Activated T-cell treated with anti-CD3 and anti-CD28 coated beads for 1 hour (primary cell): ENCODE data around the gene TMEM89.
A peak's percentile ranks its signal among the peaks of the same experiment; 100 is the strongest.

Source experiments
- DNase-seq: peaks from one replicate; pipeline ENCODE4 v3.0.0-alpha.2; 2020; ENCODE audit warnings: low read depth

Gene TMEM89, protein sequence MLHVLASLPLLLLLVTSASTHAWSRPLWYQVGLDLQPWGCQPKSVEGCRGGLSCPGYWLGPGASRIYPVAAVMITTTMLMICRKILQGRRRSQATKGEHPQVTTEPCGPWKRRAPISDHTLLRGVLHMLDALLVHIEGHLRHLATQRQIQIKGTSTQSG

DNA sequence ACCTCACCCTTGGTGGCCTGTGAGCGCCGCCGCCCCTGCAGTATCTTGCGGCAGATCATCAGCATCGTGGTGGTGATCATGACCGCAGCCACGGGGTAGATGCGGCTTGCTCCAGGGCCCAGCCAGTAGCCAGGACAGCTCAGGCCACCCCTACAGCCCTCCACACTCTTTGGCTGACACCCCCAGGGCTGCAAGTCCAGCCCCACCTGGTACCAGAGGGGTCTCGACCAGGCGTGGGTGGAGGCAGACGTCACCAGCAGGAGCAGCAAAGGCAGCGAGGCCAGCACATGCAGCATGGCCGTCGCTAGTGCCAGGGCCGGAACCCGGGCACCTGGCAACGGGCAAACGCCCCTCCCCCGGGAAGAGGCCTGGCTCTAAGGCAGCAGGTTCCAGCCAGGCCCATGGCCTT lies at the start of gene TMEM89:
Gene TMEM89, minus strand, starts transcription at position 309 of the 409 bp plus-strand sequence. Its CDS starts 13 bp downstream, at position 296.
- DNase-seq = no peak

GRCh38 chr3:48664929-48665328 lies 43.4 kb upstream of the TMEM89 start:
- DNase-seq = no peak

- DNase-seq = no peak
These were observed 42.7 kb upstream of the TMEM89 start for GRCh38 chr3:48664313-48664644.

- DNase-seq = peak; percentile 71
These were observed 42.1 kb upstream of the TMEM89 start for GRCh38 chr3:48663489-48664312.

DNA sequence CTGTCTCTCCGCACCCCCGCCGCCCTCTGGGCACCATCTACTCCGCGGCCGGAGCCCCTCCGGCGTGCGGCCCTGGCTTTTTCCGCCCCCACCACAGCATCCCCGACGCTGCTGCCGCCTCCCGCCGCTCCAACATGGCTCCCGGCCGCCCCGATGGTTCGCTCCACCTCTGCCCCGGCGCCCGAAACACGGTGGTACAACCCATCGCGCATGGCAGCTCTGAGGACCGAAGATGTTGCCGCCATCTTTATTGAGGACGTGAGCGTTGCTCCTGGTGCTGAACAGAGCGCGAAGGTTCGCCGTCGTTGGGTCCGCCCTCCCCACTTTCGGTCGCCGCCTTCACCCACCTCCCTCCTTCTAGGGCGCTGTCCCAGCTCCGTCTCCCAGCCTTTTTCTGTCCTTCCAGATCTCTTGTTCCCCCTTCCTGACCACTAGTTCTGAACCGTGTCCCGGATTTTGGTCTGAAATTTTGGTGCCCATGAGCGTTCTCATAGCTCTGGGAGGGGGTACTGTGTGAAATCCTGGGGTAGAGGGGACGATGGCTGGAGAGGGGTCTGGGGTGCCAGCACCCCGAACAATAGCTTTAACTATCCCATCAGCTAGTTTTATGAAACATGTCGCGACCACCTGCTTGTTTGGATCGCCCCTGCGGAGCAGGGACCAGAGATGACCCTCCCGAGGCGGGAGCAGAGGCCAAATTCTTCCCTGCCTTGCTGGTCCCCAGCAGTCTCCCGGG lies 41.4 kb upstream of the TMEM89 start, which contains the start of gene CELSR3:
Gene CELSR3, minus strand, starts transcription at position 134 of the 736 bp plus-strand sequence. CDS start 252 bp downstream, outside the sequence.
- peak; percentile 27 for DNase-seq

DNA sequence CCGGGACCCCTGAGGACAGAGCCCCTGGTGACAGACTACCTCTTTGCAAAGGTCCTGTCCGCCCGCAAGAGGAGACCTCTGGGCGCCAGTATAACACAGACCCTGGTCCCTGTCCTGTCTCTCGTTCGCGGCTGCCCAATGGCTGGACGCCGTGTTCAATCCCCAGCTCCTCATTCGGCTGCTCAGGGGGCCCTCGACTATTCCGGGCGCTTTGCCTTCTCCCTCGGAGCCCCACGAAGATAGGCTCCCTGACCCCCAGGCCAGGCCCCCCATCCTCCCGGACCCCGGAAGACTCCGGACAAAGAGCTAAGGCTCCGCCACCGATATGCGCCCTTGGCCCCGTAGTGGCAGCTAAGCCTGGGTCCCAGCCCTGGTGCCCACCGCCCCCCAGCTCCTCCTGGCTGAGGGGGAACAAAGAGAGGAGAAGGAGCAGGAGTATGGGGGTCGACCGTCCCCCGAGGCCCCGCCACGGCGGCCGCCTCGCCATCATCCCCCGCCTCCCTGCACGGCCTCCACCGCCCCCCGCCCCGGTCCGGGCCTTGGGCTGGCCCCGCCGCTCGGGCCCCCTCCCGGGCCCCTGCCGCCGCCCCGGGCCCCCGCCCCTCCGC lies 40.7 kb upstream of the TMEM89 start:
- DNase-seq = no peak

- DNase-seq = peak; percentile 65
These were observed 40.1 kb upstream of the TMEM89 start for GRCh38 chr3:48661501-48662144.

GRCh38 chr3:48660800-48661400 lies 39.3 kb upstream of the TMEM89 start:
- DNase-seq = no peak

DNA sequence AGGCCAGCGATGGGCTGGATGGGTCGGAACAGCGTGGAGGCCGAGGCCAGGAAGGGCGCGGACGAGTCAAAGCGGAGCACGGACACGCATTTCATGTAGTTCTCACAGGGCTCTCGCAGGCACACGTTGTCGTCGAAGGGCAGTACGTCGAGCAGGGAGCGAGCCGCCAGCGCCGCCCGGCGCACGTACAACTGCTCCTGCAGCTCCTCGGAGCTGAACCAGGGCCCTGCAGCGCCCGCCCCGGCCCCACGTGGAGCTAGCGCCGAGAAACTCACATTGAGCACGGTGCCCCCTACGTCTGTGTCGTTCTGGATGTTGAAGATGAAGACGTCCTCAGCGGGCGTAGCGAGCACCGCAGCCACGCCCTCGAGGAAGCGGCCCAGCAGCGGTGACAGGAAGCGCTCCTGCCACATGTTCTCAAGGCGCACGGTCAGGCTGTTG lies 35.3 kb upstream of the TMEM89 start:
- DNase-seq = no peak

DNA sequence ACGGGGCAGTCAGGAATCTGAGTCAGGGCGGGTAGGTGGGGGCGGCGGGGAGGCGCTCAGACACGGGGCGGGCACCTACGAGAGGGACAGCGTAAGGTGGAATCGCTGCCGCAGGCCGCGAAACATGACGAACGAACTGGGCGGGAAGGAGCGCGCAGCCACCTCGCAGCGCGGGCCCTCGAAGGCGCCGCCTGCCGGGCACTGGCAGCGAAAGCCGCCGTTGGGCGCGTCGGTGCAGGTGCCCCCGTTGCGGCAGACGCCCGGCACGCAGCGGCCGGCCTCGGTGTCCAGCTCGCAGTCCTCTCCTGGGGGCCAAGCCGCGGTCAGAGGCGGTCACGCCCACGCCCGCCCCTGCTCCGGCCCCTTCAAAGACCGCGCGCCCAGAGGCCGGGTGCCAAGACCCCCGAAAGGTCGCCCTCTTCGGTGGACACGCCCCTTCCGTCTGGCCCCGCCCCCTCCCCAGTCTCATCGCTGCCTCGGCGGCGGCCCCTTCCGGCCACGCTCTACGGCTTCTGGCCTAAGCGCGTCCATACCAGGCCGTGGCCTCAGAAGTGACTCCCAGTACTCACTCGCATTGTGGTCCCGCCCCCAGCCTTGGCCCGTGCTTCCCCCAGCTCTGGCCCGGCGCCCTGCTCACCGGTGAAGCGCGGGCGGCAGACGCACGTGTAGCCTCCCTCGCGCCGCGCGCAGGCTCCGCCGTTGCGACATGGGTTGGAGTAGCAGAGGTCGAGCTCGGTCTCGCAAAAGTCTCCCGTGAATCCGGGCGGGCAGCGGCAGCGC lies 34.7 kb upstream of the TMEM89 start:
- peak; percentile 77 for DNase-seq

DNA sequence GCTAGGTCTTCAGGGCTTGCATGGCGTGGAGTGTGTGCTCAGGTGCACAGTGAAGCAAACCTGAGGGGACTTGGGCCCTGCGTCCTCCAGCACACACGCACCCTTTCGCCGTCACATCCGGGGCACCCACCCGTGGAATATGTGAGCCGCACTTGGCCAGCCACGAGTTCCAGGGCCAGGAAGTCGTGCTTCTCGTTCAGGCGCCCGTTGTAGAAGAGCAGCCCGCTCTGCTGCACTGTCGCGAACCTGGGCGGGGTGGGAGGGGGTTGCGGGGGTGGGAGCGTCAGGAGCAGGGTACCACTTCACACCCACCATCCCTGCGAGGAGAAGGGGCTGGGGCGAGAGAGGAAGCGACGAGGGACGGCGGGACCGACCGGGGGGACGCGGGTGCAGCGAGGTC lies 34.0 kb upstream of the TMEM89 start:
- DNase-seq = peak; percentile 48

GRCh38 chr3:48655063-48655462 lies 33.5 kb upstream of the TMEM89 start:
- no peak for DNase-seq

DNA sequence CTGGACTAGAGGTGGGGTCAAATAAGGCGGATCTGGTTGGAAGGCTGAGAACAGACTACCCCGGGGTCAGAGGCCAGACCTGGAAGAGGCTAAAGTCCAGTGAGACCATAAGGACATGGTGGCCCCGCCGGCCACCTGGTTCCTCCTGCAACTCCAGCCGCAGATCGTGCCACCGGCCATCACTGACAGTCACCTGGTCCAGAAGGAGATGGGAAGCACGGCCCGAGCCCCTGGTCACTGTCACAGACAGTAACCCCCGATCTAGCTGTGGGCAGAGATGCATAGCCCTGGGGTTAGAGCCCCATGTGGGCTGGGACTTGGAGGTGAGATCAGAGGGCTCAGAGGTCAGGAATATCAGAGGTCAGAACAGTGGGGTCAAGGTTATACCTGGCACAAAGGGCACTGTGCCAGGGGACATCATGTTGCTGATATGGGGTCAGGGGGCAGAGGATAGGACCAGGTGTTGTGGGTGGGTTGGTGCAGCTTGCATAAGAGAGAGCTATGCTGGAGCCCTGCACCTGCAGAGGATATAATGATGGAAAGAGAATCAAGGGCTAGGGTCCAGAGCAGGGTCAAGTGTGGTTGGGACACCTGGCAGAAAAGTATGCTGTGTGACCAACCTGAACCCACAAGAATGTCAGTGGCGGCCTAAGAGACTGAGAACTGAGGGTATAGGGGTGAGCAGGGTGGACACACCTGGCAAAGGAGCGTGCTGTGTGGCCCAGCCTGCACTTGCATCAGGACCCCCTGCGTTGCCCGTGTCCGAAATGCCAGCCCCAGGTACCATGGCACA lies 31.6 kb upstream of the TMEM89 start:
- DNase-seq = no peak

- no peak for DNase-seq
These were observed 30.2 kb upstream of the TMEM89 start for GRCh38 chr3:48651771-48652170.

DNA sequence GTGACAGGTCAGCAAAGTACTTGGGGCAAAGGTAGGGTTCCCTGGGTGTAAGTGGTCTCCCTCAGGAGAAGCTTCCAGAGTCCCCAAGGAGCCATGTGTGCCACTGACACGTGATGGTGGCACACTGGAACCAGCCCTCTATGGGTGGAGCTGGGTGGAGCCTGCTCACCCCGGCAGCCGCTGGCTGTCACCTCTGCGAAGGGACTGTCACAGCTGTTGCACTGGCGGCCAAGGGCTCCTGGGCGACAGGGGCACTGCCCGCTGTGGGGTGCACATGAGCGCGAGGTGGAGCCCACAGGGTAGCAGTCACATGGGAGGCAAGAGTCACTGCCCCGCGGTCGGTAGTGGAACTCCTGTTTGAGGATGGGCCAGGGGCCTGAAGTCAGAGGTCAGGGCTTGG lies 29.2 kb upstream of the TMEM89 start:
- no peak for DNase-seq

DNA sequence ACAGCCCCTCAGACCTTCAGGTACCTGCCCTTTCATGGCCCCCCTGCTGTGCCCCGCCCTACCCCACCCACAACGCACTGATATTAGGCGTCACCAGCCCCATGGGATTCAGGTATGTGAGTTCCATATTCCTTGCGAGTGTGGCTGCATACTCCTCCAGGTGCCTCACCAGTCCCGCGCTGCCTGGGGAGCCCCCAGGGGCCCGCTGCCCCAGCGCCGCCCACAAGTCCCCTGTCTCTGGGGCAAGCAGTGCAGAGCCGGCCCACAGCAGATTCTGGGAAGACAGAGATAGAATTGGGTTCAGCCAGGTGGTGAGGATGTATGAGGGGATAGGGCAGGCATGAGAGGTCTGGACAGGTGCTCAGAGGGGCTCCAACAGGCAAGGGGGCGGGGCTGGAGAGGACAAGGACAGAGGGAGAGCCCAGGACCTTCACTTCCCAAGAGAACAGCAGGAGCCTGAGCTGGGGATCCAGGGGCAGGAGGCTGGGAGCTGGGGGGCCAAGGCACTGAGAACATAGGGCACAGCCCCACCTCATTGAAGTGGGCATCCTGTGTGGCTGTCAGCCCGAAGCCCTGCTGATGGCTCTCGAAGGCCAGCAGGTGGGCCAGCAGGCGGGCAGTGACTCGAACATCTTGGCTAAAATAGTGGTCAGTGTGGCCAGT lies 26.8 kb upstream of the TMEM89 start:
- DNase-seq = no peak

- DNase-seq = no peak
These were observed 26.1 kb upstream of the TMEM89 start for GRCh38 chr3:48647714-48648113.

- no peak for DNase-seq
These were observed 23.6 kb upstream of the TMEM89 start for GRCh38 chr3:48644898-48645760.
